MG63 (cell line): ENCODE results near the gene CCDC51. TPM values are rescaled to one million over a fixed set of nuclear protein-coding genes. Genes with fewer than 3 reads are reported as not detected.

Experiments used
- DNase-seq: peaks from one replicate; pipeline ENCODE4 v3.0.0-alpha.2; 2020
- H3K27me3 ChIP-seq: fragments of 250-450 bp; sonication (Bioruptor Pico); 2 replicates; pipeline ENCODE4 v1.5.1; 2020; ENCODE audit warnings: mild to moderate bottlenecking, moderate library complexity
- H3K36me3 ChIP-seq: fragments of 250-450 bp; sonication (Bioruptor Pico); 2 replicates; pipeline ENCODE4 v1.5.1; 2020; ENCODE audit warnings: mild to moderate bottlenecking, moderate library complexity
- H3K4me3 ChIP-seq: fragments of 250-450 bp; sonication (Bioruptor Pico); 2 replicates; pipeline ENCODE4 v1.5.1; 2020; ENCODE audit warnings: mild to moderate bottlenecking, moderate library complexity
- H3K9me3 ChIP-seq: fragments of 250-450 bp; sonication (Bioruptor Pico); 2 replicates; pipeline ENCODE4 v1.5.1; 2020; ENCODE audit warnings: mild to moderate bottlenecking, moderate library complexity
- total RNA-seq: library from RNA; depleted of rRNA; stranded (reverse); fragments of >200 nt; shearing (Covaris generic); gene quantifications from 2 replicates; pipeline ENCODE4 v1.2.3, GENCODE V29; 2014; ENCODE audit warnings: low replicate concordance

The CCDC51 gene
- total RNA-seq, 1 experiment from 2014 or later = 26.9 TPM

DNA sequence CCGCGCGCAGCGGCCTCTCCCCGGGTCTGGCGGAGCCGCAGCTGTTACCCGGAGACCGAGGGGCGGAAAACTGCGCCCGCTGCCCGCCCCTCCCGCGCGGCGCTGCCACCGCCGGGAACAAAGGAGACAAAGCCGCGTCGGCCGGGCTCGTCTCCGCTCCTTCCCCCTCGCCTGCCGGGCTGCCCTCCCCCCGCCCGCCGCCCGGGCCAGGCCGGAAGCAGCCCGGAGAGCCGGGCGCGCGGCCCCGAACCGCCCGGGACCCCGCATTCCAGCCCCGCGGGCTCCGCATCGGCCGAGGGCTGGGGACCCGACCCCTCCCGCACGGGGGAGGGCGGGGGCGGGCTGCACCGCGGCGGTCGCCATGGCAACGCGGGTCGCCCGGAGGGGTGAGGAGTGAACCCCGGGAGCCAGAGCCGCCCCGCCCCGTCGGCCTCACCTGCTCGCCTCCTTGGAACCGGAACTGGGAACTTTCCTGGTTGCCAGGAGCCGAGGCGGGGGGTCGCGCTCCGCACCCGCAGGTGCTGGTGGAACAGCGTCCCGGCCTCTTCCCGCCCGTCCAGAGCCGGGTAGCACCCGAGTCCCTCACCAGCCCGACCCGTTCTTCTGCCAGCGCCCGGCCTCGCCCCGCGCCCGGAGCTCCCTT is 10.5 kb downstream of the CCDC51 start:
- DNase-seq = peak; percentile 34
- Histone ChIP-seq H3K27me3 (no peaks in the 10 kb centered on the region), H3K36me3 (no peaks in the 10 kb centered on the region; the same call in 1 of the 2 replicates)

GRCh38 chr3:48428572-48429316 is 11.2 kb downstream of the CCDC51 start:
- no peaks in the 10 kb centered on the region; the same call in 1 of the 2 replicates for H3K36me3 ChIP-seq
- H3K4me3 ChIP-seq = peak overlapping the region; percentile 50
- no peaks in the 10 kb centered on the region for H3K27me3 ChIP-seq
- no peaks in the 10 kb centered on the region for H3K9me3 ChIP-seq
- peak; percentile 27 for DNase-seq

More for the DNA sequence above, 10.5 kb downstream of the CCDC51 start:
- H3K9me3 ChIP-seq = no peaks in the 10 kb centered on the region
- peak overlapping the region; percentile 50 for H3K4me3 ChIP-seq

DNA sequence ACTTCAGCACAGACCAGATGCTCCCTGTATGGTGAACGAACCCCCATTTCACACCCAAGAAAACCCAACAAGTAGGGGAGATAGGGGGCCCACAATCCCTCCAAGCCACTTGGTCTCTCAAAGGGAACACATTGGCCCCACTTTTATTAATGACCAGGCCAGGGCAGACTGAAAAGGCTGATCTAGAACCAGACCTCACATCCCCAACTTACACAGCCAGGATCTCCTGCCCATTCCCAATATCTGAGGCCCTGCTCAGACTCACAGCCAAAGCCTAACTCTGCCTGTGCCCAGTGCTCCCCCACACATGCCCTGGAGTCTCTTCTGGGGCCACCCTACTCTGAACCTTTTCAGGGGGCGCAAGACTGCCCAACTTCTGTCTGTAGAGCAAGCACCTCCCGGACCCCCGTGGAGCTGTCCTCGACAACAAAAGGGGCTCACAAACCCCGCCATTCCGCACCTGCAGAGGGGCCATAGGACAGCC is 11.8 kb downstream of the CCDC51 start:
- Histone ChIP-seq H3K27me3 (no peaks in the 10 kb centered on the region), H3K9me3 (no peaks in the 10 kb centered on the region), H3K4me3 (no peak overlapping the region; the same call in 1 of the 2 replicates), H3K36me3 (no peaks in the 10 kb centered on the region)
- no peak for DNase-seq

DNA sequence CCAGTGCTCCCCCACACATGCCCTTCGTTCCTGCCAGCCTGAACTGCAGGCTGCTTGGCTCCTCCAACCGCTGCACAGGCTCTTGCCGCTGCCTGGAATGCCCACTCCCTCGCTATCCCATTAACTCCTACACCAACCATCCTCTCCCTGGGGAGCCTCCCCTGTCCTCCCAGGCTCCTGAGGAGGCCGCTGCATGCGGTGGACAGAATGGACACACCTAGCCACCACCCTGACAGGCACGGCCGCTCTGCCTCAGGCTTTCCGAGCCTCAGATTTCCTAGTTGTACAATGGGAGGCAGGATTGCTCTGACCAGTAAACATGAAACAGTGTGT is 12.3 kb downstream of the CCDC51 start:
- DNase-seq = no peak
- no peak overlapping the region for H3K4me3 ChIP-seq

GRCh38 chr3:48426944-48427629 is 12.8 kb downstream of the CCDC51 start:
- no peak for DNase-seq
- H3K4me3 ChIP-seq = no peak overlapping the region
- H3K27me3 ChIP-seq = no peaks in the 10 kb centered on the region
- H3K9me3 ChIP-seq = no peaks in the 10 kb centered on the region
- H3K36me3 ChIP-seq = no peaks in the 10 kb centered on the region

More for the DNA sequence above, 12.3 kb downstream of the CCDC51 start:
- Histone ChIP-seq H3K9me3 (no peaks in the 10 kb centered on the region), H3K36me3 (no peaks in the 10 kb centered on the region), H3K27me3 (no peaks in the 10 kb centered on the region)

DNA sequence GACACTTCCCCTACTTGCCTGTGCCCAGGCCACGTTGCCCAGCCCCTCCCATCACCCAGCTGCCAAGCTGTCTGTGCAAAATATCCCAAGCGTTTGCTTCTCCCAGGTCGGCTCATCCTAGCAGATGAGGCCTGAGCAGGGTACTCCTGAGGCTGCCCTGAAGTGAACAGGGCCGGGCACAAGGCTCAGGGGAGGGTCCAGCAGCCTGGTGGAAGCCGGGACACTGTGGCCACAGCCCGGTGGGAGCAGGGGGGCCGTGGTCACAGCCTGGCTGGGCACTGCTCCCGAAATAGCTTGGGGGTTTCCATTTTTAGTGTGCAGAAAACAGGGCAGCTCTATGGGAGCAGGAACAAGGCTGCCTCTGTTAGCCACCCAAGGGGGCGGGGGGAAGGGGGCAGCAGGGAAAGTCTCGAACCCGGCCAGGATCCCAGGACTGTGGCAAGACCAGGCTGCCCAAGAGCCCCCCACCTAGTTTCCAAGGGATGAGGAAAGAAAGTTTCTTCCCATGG is 13.5 kb downstream of the CCDC51 start:
- H3K4me3 ChIP-seq = no peak overlapping the region
- no peaks in the 10 kb centered on the region for H3K27me3 ChIP-seq
- no peaks in the 10 kb centered on the region for H3K9me3 ChIP-seq
- DNase-seq = no peak
- no peaks in the 10 kb centered on the region for H3K36me3 ChIP-seq

DNA sequence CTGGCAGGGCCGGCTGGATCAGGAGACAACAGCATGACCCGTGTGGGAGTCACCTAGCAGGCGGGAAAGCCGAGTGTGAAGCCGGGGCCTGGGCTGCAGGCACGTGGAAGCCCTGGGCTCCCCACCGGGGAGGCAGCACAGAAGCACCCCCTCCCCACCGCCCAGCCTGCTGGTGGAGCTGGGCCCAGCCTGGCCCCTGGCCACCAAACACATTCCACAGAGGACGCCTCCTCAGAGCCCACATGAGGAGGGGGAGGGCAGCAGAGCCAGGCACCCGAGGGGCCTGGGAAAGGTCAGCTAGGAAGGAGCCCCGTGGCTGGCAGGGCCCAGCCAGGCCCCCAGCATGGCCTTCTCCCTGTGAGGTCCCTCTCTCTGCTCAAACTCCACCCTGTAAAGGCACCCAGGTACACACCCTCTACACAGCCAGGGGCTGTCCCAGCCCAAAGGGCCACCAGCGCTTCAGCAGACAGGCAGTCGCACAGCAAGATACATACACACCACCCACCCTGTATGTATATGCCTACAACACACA is 14.6 kb downstream of the CCDC51 start:
- no peak for DNase-seq
- no peaks in the 10 kb centered on the region for H3K36me3 ChIP-seq
- no peaks in the 10 kb centered on the region for H3K9me3 ChIP-seq
- no peaks in the 10 kb centered on the region for H3K27me3 ChIP-seq
- no peak overlapping the region for H3K4me3 ChIP-seq

DNA sequence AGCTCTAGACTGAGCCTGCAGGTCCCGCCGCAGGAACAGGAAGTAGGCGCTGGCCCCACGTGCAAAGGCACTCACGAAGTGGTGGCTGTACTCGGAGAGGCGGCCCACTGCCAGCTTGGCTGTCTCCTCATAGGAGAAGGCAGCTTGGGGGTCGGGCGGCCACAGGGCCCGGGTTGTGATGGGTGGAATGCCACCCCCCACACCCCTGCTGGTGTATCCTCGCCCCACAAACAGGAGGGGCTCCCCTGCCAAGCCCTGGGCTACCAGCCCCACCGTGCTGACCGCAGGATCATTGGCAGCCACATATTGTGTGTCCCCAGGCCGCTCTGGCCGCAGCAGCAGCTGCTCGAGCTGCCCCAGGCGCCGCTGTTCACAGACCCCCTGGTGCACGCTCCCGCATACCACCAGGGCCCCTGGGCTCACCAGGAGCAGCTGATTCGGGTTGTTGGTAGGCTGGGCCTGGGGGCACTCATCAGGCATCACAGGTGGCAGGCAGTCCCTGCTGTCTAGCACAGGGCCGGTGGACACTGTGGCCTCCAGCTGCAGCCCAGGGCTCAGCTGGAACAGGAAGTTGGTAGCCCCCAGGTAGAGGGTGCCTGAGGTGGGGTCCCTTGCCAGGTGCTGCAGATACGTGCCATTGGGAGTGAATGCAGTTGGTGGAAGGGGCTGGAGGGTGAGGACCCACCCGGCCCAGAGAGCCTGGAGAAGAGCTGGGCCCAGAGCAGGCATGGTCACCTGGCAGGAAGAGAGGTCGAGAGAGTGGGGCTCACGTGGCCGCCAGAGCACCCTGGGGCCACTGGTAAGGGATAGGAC is 15.8 kb downstream of the CCDC51 start:
- no peaks in the 10 kb centered on the region for H3K36me3 ChIP-seq
- no peak overlapping the region for H3K4me3 ChIP-seq
- H3K27me3 ChIP-seq = no peaks in the 10 kb centered on the region
- H3K9me3 ChIP-seq = no peaks in the 10 kb centered on the region
- no peak for DNase-seq

- Histone ChIP-seq H3K4me3 (no peak overlapping the region), H3K9me3 (no peaks in the 10 kb centered on the region), H3K36me3 (no peaks in the 10 kb centered on the region), H3K27me3 (no peaks in the 10 kb centered on the region)
- DNase-seq = no peak
Measured at GRCh38 chr3:48423241-48423882, 16.6 kb downstream of the CCDC51 start.

- no peaks in the 10 kb centered on the region for H3K9me3 ChIP-seq
- no peak for DNase-seq
- H3K36me3 ChIP-seq = no peaks in the 10 kb centered on the region
- H3K27me3 ChIP-seq = no peaks in the 10 kb centered on the region
- H3K4me3 ChIP-seq = no peak overlapping the region
Measured at GRCh38 chr3:48422681-48423080, 17.2 kb downstream of the CCDC51 start.

DNA sequence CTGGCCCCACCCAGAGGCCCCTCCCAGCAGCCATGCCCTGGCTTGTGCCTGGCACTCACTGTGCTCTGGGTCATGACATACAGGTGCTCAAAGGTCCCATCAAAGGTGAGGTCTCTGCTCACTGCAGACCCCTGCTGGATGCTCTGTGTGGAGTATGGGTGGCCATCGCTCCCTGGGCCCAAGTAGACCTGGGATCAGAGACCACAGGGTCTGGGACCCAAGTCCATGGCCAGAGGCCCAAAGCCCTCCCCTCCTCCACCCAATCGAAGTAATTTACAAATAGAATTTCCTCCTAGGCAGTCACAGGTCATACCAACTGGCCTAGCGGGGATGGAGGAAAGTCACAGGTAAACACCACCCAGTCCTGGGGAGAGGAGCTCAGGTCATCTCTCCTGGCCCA is 17.6 kb downstream of the CCDC51 start:
- no peaks in the 10 kb centered on the region for H3K36me3 ChIP-seq
- H3K27me3 ChIP-seq = no peaks in the 10 kb centered on the region
- H3K9me3 ChIP-seq = no peaks in the 10 kb centered on the region
- H3K4me3 ChIP-seq = no peak overlapping the region
- no peak for DNase-seq

- Histone ChIP-seq H3K4me3 (no peak overlapping the region), H3K27me3 (no peaks in the 10 kb centered on the region), H3K36me3 (no peaks in the 10 kb centered on the region), H3K9me3 (no peaks in the 10 kb centered on the region)
- no peak for DNase-seq
Measured at GRCh38 chr3:48420561-48420960, 19.4 kb downstream of the CCDC51 start.

- no peaks in the 10 kb centered on the region for H3K36me3 ChIP-seq
- no peak overlapping the region for H3K4me3 ChIP-seq
Measured at GRCh38 chr3:48419597-48419996, 20.3 kb downstream of the CCDC51 start.

DNA sequence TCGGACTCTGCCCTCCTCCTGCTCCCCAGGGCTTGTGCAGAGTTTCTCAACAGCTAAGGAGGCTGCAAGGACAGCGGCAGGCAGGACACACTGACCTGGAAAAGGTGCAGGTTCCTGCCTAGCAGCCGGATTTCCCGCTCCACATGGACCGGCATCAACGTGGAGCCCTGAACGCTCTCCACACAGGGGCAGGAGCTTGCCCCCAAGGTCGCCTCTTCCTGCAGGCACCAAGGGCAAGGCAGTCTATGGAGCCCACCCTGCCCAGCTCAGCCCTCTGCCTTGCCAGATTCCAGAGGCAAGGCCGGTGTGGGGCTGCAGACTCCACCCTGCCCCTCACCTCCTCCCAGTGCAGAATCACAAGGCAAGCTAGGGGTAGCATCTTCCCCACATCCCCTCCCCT is 20.8 kb downstream of the CCDC51 start:
- Histone ChIP-seq H3K27me3 (no peaks in the 10 kb centered on the region), H3K4me3 (no peak overlapping the region), H3K9me3 (no peaks in the 10 kb centered on the region), H3K36me3 (no peaks in the 10 kb centered on the region)
- DNase-seq = no peak

More at GRCh38 chr3:48419597-48419996, 20.3 kb downstream of the CCDC51 start:
- no peaks in the 10 kb centered on the region for H3K9me3 ChIP-seq
- no peak for DNase-seq
- no peaks in the 10 kb centered on the region for H3K27me3 ChIP-seq

DNA sequence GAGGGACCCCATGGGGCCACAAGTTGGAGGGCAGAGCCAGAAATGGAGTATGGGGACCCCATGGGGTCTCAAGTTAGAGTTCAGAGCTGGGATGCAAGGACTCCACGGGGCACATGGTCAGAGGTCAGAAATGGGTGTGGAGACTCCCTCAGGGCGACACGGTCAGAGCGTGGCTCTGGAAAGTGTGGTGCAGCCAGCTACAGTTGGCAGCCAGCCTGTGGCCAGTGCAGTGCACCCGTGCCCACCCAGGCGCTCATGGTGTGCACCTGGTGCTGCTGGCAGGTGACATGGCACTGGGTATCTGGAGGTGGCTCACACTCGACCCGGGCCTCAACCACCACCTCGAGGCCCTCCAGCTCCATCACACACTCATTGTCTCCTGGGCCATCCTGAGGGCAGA is 21.3 kb downstream of the CCDC51 start:
- no peak for DNase-seq
- no peaks in the 10 kb centered on the region for H3K9me3 ChIP-seq
- no peaks in the 10 kb centered on the region for H3K36me3 ChIP-seq
- no peaks in the 10 kb centered on the region for H3K27me3 ChIP-seq
- no peak overlapping the region for H3K4me3 ChIP-seq

GRCh38 chr3:48418140-48418539 is 21.8 kb downstream of the CCDC51 start:
- no peaks in the 10 kb centered on the region for H3K9me3 ChIP-seq
- DNase-seq = no peak
- H3K36me3 ChIP-seq = no peaks in the 10 kb centered on the region
- no peaks in the 10 kb centered on the region for H3K27me3 ChIP-seq
- no peak overlapping the region for H3K4me3 ChIP-seq
